Brain microvascular endothelial cell (primary cell): Measurements from ENCODE around the gene TM9SF4.

Source experiments
- DNase-seq: peaks from one replicate; pipeline ENCODE4 v3.0.0-alpha.2; 2020
- H3K27ac ChIP-seq: fragments of 250-450 bp; sonication (Bioruptor Pico); 2 replicates; pipeline ENCODE4 v1.5.1; 2020; ENCODE audit warnings: mild to moderate bottlenecking, moderate library complexity
- H3K27me3 ChIP-seq: fragments of 250-450 bp; sonication (Bioruptor Pico); replicated peaks from 2 replicates; pipeline ENCODE4 v1.5.1; 2020; ENCODE audit warnings: mild to moderate bottlenecking
- H3K36me3 ChIP-seq: fragments of 250-450 bp; sonication (Bioruptor Pico); replicated peaks from 2 replicates; pipeline ENCODE4 v1.5.1; 2020; ENCODE audit warnings: mild to moderate bottlenecking
- H3K4me3 ChIP-seq: 2 replicates; pipeline ENCODE4 v1.5.1; 2011; ENCODE audit warnings: low read depth, mild to moderate bottlenecking, control low read depth, low read length, moderate library complexity
- CTCF ChIP-seq: IDR thresholded peaks from 2 replicates; pipeline ENCODE4 v1.5.1; 2011; ENCODE audit warnings: low read depth, mild to moderate bottlenecking, moderate library complexity, low read length, control low read depth, inconsistent platforms; ENCODE audit errors: missing control alignments
- in situ Hi-C: cut with HindIII; loops from 2 replicates; pipeline ENCODE4 v1.10.0; 2017; ENCODE audit warnings: low sequenced_read_pairs, low pct_ligation_motif_present

Gene TM9SF4

GRCh38 chr20:32158351-32158750 is 48.8 kb downstream of the TM9SF4 start:
- peaks cover 62% of the 10 kb centered on the region for H3K36me3 ChIP-seq
- in situ Hi-C loops = no loop called here
- no peak for TF ChIP-seq CTCF
- H3K27ac ChIP-seq = no peak overlapping the region
- no peak for DNase-seq
- H3K4me3 ChIP-seq = no peak overlapping the region
- no peaks in the 10 kb centered on the region for H3K27me3 ChIP-seq

- Histone ChIP-seq H3K4me3 (no peak overlapping the region), H3K27me3 (no peaks in the 10 kb centered on the region), H3K36me3 (peaks cover 60% of the 10 kb centered on the region), H3K27ac (no peak overlapping the region)
- in situ Hi-C loops = no loop called here
- no peak for DNase-seq
- no peak for TF ChIP-seq CTCF
These were observed 49.6 kb downstream of the TM9SF4 start for GRCh38 chr20:32158943-32159660.

- peaks cover 61% of the 10 kb centered on the region for H3K36me3 ChIP-seq
- H3K27ac ChIP-seq = no peak overlapping the region
- no peak overlapping the region for H3K4me3 ChIP-seq
- DNase-seq = no peak
- in situ Hi-C loops = no loop called here
- H3K27me3 ChIP-seq = no peaks in the 10 kb centered on the region
- no peak for TF ChIP-seq CTCF
These were observed 50.3 kb downstream of the TM9SF4 start for GRCh38 chr20:32159766-32160221.

GRCh38 chr20:32160341-32160740 is 50.8 kb downstream of the TM9SF4 start:
- peaks cover 62% of the 10 kb centered on the region for H3K36me3 ChIP-seq
- H3K4me3 ChIP-seq = no peak overlapping the region

GRCh38 chr20:32162351-32162750 is 52.8 kb downstream of the TM9SF4 start:
- Histone ChIP-seq H3K27ac (no peak overlapping the region), H3K27me3 (no peaks in the 10 kb centered on the region), H3K4me3 (no peak overlapping the region), H3K36me3 (peaks cover 72% of the 10 kb centered on the region)
- DNase-seq = no peak
- in situ Hi-C loops = no loop called here
- TF ChIP-seq CTCF = no peak

More at GRCh38 chr20:32160341-32160740, 50.8 kb downstream of the TM9SF4 start:
- DNase-seq = no peak
- in situ Hi-C loops = no loop called here
- Histone ChIP-seq H3K27me3 (no peaks in the 10 kb centered on the region), H3K27ac (no peak overlapping the region)
- TF ChIP-seq CTCF = no peak

- Histone ChIP-seq H3K36me3 (peaks cover 59% of the 10 kb centered on the region), H3K27ac (no peak overlapping the region), H3K27me3 (no peaks in the 10 kb centered on the region), H3K4me3 (no peak overlapping the region)
- DNase-seq = no peak
- no peak for TF ChIP-seq CTCF
- in situ Hi-C loops = no loop called here
These were observed 54.4 kb downstream of the TM9SF4 start for GRCh38 chr20:32163951-32164350.
